SK-N-SH (cell line): ENCODE measurements around the gene PARVB. TPM values are rescaled to one million over a fixed set of nuclear protein-coding genes. Genes with fewer than 3 reads are reported as not detected.

Source experiments
- CTCF ChIA-PET: fragments of 300-600, 350-600 bp; formaldehyde crosslinking; extraction: SDS; loops from one replicate; lab custom pipeline; 2021; lab: Yijun Ruan, JAX
- POLR2A ChIA-PET: fragments of 350-600 bp; sonication (Branson Sonifier 250); formaldehyde crosslinking; extraction: SDS; loops from one replicate; lab custom pipeline; 2020; ENCODE audit warnings: antibody characterized with exemption, inconsistent platforms; lab: Yijun Ruan, JAX
- DNase-seq: peaks from one replicate; pipeline ENCODE4 v3.0.0; 2012
- H2AFZ ChIP-seq: fragments of 200-600 bp; sonication (generic); 2 replicates; pipeline ENCODE4 v1.8.1; 2016; ENCODE audit warnings: antibody characterized with exemption, mild to moderate bottlenecking, low read depth
- H3F3A ChIP-seq: fragments of 200-600 bp; sonication (generic); replicated peaks from 2 replicates; pipeline ENCODE3; 2016; ENCODE audit warnings: antibody characterized with exemption, mild to moderate bottlenecking; ENCODE audit not compliant: insufficient read depth
- H3K27ac ChIP-seq, 2 experiments: fragments of 200-500 bp in 1 of 2; fragments of 200-600 bp in 1 of 2; sonication (Bioruptor generic) in 1 of 2; sonication (generic), shearing (Covaris generic) in 1 of 2; 2 replicates each; pipeline versions ENCODE4 v1.5.1 to v1.6.1; 2014 to 2016; ENCODE audit warnings: low read depth in 2 of 2, inconsistent platforms in 1 of 2, low read length in 1 of 2, mild to moderate bottlenecking in 1 of 2, mixed read lengths in 1 of 2
- H3K27me3 ChIP-seq: fragments of 200-600 bp; sonication (generic), shearing (Covaris generic); 2 replicates; pipeline ENCODE4 v1.6.1; 2016; ENCODE audit warnings: mixed run types; ENCODE audit not compliant: insufficient read depth
- H3K36me3 ChIP-seq, 2 experiments: fragments of 200-500 bp in 1 of 2; fragments of 200-600 bp in 1 of 2; sonication (Bioruptor generic) in 1 of 2; sonication (generic) in 1 of 2; replicated peaks in 1 of 2; 2 replicates each; pipeline versions ENCODE3 to v1.5.1; 2014 to 2016; ENCODE audit warnings: low read length in 1 of 2, mild to moderate bottlenecking in 1 of 2; ENCODE audit not compliant: insufficient read depth in 2 of 2, control insufficient read depth in 1 of 2
- H3K4me1 ChIP-seq, 2 experiments: fragments of 200-500 bp in 1 of 2; fragments of 200-600 bp in 1 of 2; sonication (Bioruptor generic) in 1 of 2; sonication (generic), shearing (Covaris generic) in 1 of 2; 2 replicates each; pipeline versions ENCODE4 v1.5.1 to v1.6.1; 2014 to 2016; ENCODE audit warnings: low read depth in 1 of 2, low read length in 1 of 2, mixed run types in 1 of 2; ENCODE audit not compliant: insufficient read depth in 2 of 2, control insufficient read depth in 1 of 2
- H3K4me2 ChIP-seq: fragments of 200-600 bp; sonication (generic), shearing (Covaris generic); 2 replicates; pipeline ENCODE4 v1.6.1; 2017; ENCODE audit warnings: mixed run types
- H3K4me3 ChIP-seq, 2 experiments: fragments of 200-500 bp in 1 of 2; fragments of 200-600 bp in 1 of 2; sonication (Bioruptor generic) in 1 of 2; sonication (generic), shearing (Covaris generic) in 1 of 2; 2 replicates each; pipeline versions ENCODE4 v1.5.1 to v1.8.1; 2014 to 2016; ENCODE audit warnings: low read depth in 2 of 2, inconsistent platforms in 1 of 2, low read length in 1 of 2, mild to moderate bottlenecking in 1 of 2, mixed read lengths in 1 of 2, moderate library complexity in 1 of 2
- H3K79me2 ChIP-seq: fragments of 200-600 bp; sonication (generic); 2 replicates; pipeline ENCODE4 v1.8.1; 2017; ENCODE audit warnings: mild to moderate bottlenecking; ENCODE audit not compliant: insufficient read depth
- H3K9ac ChIP-seq: fragments of 200-600 bp; sonication (generic); 2 replicates; pipeline ENCODE4 v1.6.1; 2017; ENCODE audit warnings: mixed run types
- H3K9me2 ChIP-seq: fragments of 200-600 bp; sonication (generic); 2 replicates; pipeline ENCODE4 v1.6.1; 2017; ENCODE audit warnings: mixed run types
- H3K9me3 ChIP-seq: fragments of 200-600 bp; sonication (generic); 2 replicates; pipeline ENCODE4 v1.6.1; 2017; ENCODE audit warnings: mixed run types, mild to moderate bottlenecking, moderate library complexity
- H4K20me1 ChIP-seq: fragments of 200-600 bp; sonication (generic); 2 replicates; pipeline ENCODE4 v1.6.1; 2017; ENCODE audit warnings: mild to moderate bottlenecking, mixed run types; ENCODE audit not compliant: insufficient read depth
- FOSL2 ChIP-seq: IDR thresholded peaks from 2 replicates; pipeline ENCODE4 v1.4.0; 2012; ENCODE audit warnings: low read depth, mild to moderate bottlenecking, moderate library complexity, borderline replicate concordance
- FOXM1 ChIP-seq: IDR thresholded peaks from 2 replicates; pipeline ENCODE4 v1.4.0; 2012; ENCODE audit warnings: low read depth, mild to moderate bottlenecking
- GATA2 ChIP-seq: sonication (generic); formaldehyde crosslinking; IDR thresholded peaks from 2 replicates; pipeline ENCODE4 v1.5.0; 2020; ENCODE audit warnings: mild to moderate bottlenecking, missing genetic modification reagents
- RCOR1 ChIP-seq: fragments of 150-350 bp; IDR thresholded peaks from 2 replicates; pipeline ENCODE4 v1.6.1; 2017; ENCODE audit warnings: antibody characterized with exemption, low read length
- SMC3 ChIP-seq: IDR thresholded peaks from 2 replicates; pipeline ENCODE4 v1.6.1; 2012; ENCODE audit warnings: low read depth, low read length, improper control_type of control experiment
- WGBS: methylation state at CpG from one replicate; pipeline ENCODE4 v1.1.6; 2017; ENCODE audit warnings: low lambda C conversion rate; 5-methylcytosine and 5-hydroxymethylcytosine counted together
- polyA plus RNA-seq, 3 experiments: library from polyadenylated mRNA; depleted of rRNA; stranded (reverse); fragments of >200 nt; gene quantifications; 2 replicates each; pipeline ENCODE4 v1.2.3, GENCODE V29; 2012

PARVB gene
- polyA plus RNA-seq, 1 of the 3 experiments (the other 2 are of a cell fraction): 87.8 TPM

GRCh38 chr22:44111562-44112155 lies 87.6 kb downstream of the PARVB start:
- CTCF ChIA-PET: interaction anchor here (1.0 to 5.0 kb wide), 3 partner anchors 30 to 515 kb away, joined by 3 to 18 read pairs (median 3); no protein-coding TSS in a partner anchor
- no peak overlapping the region for H2AFZ ChIP-seq
- H3K4me2 ChIP-seq: no peak overlapping the region
- peaks cover 0 to 12% of the 10 kb centered on the region in 2 experiments; a peak in 1 of 4 replicates for H3K4me1 ChIP-seq
- no peak overlapping the region for H3K4me3 ChIP-seq
- no peaks in the 10 kb centered on the region for H3F3A ChIP-seq
- no peaks in the 10 kb centered on the region for H3K36me3 ChIP-seq
- no peaks in the 10 kb centered on the region for H4K20me1 ChIP-seq
- H3K9ac ChIP-seq: no peak overlapping the region
- no peak overlapping the region for H3K27ac ChIP-seq
- H3K9me2 ChIP-seq: no peaks in the 10 kb centered on the region
- H3K27me3 ChIP-seq: no peaks in the 10 kb centered on the region
- DNase-seq: no peak
- no peak for TF ChIP-seq RCOR1
- TF ChIP-seq SMC3: no peak
- no peak for TF ChIP-seq FOSL2
- WGBS: 94% methylated on average over 9 of the region's 9 CpGs
- no peaks in the 10 kb centered on the region for H3K9me3 ChIP-seq
- no peaks in the 10 kb centered on the region for H3K79me2 ChIP-seq
- POLR2A ChIA-PET: no interaction called here

- WGBS: 97% methylated on average over 11 of the region's 11 CpGs
- CTCF ChIA-PET: interaction anchor here (1.1 to 5.0 kb wide), 2 partner anchors 31 to 514 kb away, joined by 3 to 18 read pairs; no protein-coding TSS in a partner anchor
Measured at GRCh38 chr22:44112191-44112590, 88.1 kb downstream of the PARVB start.

DNA sequence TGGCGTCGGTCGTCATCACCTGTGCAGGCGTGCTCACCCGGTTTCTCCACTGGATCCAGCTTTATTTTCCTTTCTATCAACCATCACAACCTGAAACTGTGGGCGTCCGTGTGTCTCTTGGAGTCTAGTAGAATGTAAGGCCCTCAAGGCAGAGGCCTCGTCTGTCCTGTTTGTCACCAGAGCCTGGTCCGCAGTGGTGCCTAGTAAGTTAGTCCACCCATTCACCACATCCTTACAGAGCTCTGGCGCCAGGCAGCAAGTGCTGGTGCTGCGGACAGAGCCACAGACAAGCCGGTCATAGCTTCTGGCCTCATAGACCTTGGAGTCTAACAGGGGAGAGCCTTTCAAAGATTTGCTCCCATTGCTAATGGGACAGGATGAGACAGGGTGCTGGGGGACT lies 92.2 kb downstream of the PARVB start:
- H3K4me3 ChIP-seq: no peak overlapping the region
- H3K27ac ChIP-seq: no peak overlapping the region
- ChIA-PET POLR2A (no interaction called here), CTCF (interaction anchor here (1.0 kb wide), 1 partner anchor 35 kb away, joined by 3 read pairs; no protein-coding TSS in a partner anchor)
- H3K79me2 ChIP-seq: no peaks in the 10 kb centered on the region
- H2AFZ ChIP-seq: no peak overlapping the region
- no peaks in the 10 kb centered on the region for H3K27me3 ChIP-seq
- H4K20me1 ChIP-seq: no peaks in the 10 kb centered on the region
- TF ChIP-seq FOXM1: no peak
- no peak for TF ChIP-seq GATA2
- no peaks in the 10 kb centered on the region for H3F3A ChIP-seq
- H3K4me2 ChIP-seq: no peak overlapping the region
- no peak overlapping the region for H3K9ac ChIP-seq
- H3K4me1 ChIP-seq: no peaks in the 10 kb centered on the region
- no peaks in the 10 kb centered on the region for H3K9me2 ChIP-seq
- no peaks in the 10 kb centered on the region for H3K36me3 ChIP-seq
- WGBS: 96% methylated on average over 12 of the region's 12 CpGs
- no peak for DNase-seq
- H3K9me3 ChIP-seq: no peaks in the 10 kb centered on the region

More at GRCh38 chr22:44112191-44112590, 88.1 kb downstream of the PARVB start:
- H3K9me3 ChIP-seq: no peaks in the 10 kb centered on the region
- H3K79me2 ChIP-seq: no peaks in the 10 kb centered on the region
- DNase-seq: no peak
- no peak overlapping the region for H3K4me3 ChIP-seq
- no peaks in the 10 kb centered on the region for H3K9me2 ChIP-seq
- TF ChIP-seq GATA2: no peak
- H3K4me1 ChIP-seq: peaks cover 0 to 12% of the 10 kb centered on the region in 2 experiments; a peak in 1 of 4 replicates
- no peaks in the 10 kb centered on the region for H3K27me3 ChIP-seq
- H3F3A ChIP-seq: no peaks in the 10 kb centered on the region
- H3K27ac ChIP-seq: no peak overlapping the region
- no peak overlapping the region for H3K4me2 ChIP-seq
- no peaks in the 10 kb centered on the region for H4K20me1 ChIP-seq
- H3K36me3 ChIP-seq: no peaks in the 10 kb centered on the region
- H3K9ac ChIP-seq: no peak overlapping the region
- POLR2A ChIA-PET: no interaction called here
- H2AFZ ChIP-seq: no peak overlapping the region
